CD4-positive, alpha-beta T cell (primary cell): ENCODE results near the gene STARD13. TPM values are rescaled to one million over a fixed set of nuclear protein-coding genes. Genes with fewer than 3 reads are reported as not detected.

Source experiments
- ATAC-seq: fragments of 200-7000 bp; cut with Tn5 transposase; one replicate; pipeline ENCODE4 v1.10.0; 2022; ENCODE audit warnings: mild to moderate bottlenecking; ENCODE audit not compliant: poor library complexity
- CTCF ChIA-PET: fragments of 350-600 bp; sonication (Branson Sonifier 250); formaldehyde crosslinking; loops from one replicate; lab custom pipeline; 2021; ENCODE audit warnings: antibody characterized with exemption, inconsistent platforms; lab: Charles Lee
- POLR2A ChIA-PET: fragments of 350-600 bp; sonication (Branson Sonifier 250); formaldehyde crosslinking; loops from one replicate; lab custom pipeline; 2021; ENCODE audit warnings: antibody characterized with exemption, inconsistent platforms; lab: Charles Lee
- DNase-seq, 14 experiments: peaks; one replicate each; pipeline ENCODE4 v3.0.0-alpha.2; 2013 to 2020; ENCODE audit warnings: mixed read lengths in 2 of 14
- H3K27ac ChIP-seq, 2 donors: one replicate each; pipeline versions ENCODE4 v1.5.1 to v1.7.0; 2013; ENCODE audit warnings: low read length in 2 of 2, low read depth in 1 of 2, mild to moderate bottlenecking in 1 of 2
- H3K27me3 ChIP-seq, 2 experiments: 1 replicate in 1 of 2; 2 replicates in 1 of 2; pipeline versions ENCODE4 v1.6.1 to v1.7.0; 2013; ENCODE audit warnings: low read length in 2 of 2, control low read depth in 1 of 2, mild to moderate bottlenecking in 1 of 2, moderate library complexity in 1 of 2; ENCODE audit not compliant: insufficient read depth in 2 of 2, control insufficient read depth in 1 of 2
- H3K36me3 ChIP-seq: one replicate; pipeline ENCODE4 v1.6.1; 2013; ENCODE audit warnings: low read length, control low read depth; ENCODE audit not compliant: insufficient read depth
- H3K4me1 ChIP-seq: one replicate; pipeline ENCODE4 v1.6.1; 2013; ENCODE audit warnings: low read length, control low read depth; ENCODE audit not compliant: insufficient read depth
- H3K4me3 ChIP-seq: one replicate; pipeline ENCODE4 v1.5.1; 2013; ENCODE audit warnings: mild to moderate bottlenecking, low read length, moderate library complexity
- H3K9me3 ChIP-seq, 2 experiments: 1 replicate in 1 of 2; 2 replicates in 1 of 2; pipeline versions ENCODE4 v1.6.1 to v1.7.0; 2013; ENCODE audit warnings: low read length in 2 of 2, mild to moderate bottlenecking in 2 of 2, control low read depth in 1 of 2, moderate library complexity in 1 of 2; ENCODE audit not compliant: control insufficient read depth in 1 of 2, insufficient read depth in 1 of 2
- H3K27ac Mint-ChIP-seq: one replicate; pipeline ENCODE4 v1.8.0; 2020; ENCODE audit warnings: mixed read lengths
- H3K27me3 Mint-ChIP-seq: one replicate; pipeline ENCODE4 v1.8.0; 2021; ENCODE audit warnings: mixed read lengths
- H3K36me3 Mint-ChIP-seq: one replicate; pipeline ENCODE4 v1.8.0; 2021; ENCODE audit warnings: low read depth, mixed read lengths
- H3K4me1 Mint-ChIP-seq: one replicate; pipeline ENCODE4 v1.8.0; 2021; ENCODE audit warnings: low read depth, mixed read lengths
- H3K4me3 Mint-ChIP-seq: one replicate; pipeline ENCODE4 v1.8.0; 2020; ENCODE audit warnings: mild to moderate bottlenecking, mixed read lengths
- H3K9me3 Mint-ChIP-seq: one replicate; pipeline ENCODE4 v1.8.0; 2020; ENCODE audit warnings: mixed read lengths
- intact Hi-C, 2 experiments: fragments of 100-400 bp; cut with DNase I in 1 of 2; cut with micrococcal nuclease in 1 of 2; formaldehyde crosslinking; loops; one replicate each; pipeline versions ENCODE4 v1.15.1 to v1.9.0; 2023 to 2025; cut with DNase I, micrococcal nuclease
- total RNA-seq, 174 experiments: library from RNA in 2 of 174; stranded (reverse) in 2 of 174; gene quantifications; one replicate each; pipeline ENCODE4 v1.2.3 and lab custom pipeline; 2021 to 2026
- TF ChIP-seq, protein P1 (sequence below): fragments of 200-600 bp; IDR thresholded peaks from one replicate; pipeline ENCODE4 v1.8.0; 2022; ENCODE audit warnings: antibody characterized with exemption, mild to moderate bottlenecking

STARD13 gene
- total RNA-seq, 2 experiments from 2014 or later: not detected

DNA sequence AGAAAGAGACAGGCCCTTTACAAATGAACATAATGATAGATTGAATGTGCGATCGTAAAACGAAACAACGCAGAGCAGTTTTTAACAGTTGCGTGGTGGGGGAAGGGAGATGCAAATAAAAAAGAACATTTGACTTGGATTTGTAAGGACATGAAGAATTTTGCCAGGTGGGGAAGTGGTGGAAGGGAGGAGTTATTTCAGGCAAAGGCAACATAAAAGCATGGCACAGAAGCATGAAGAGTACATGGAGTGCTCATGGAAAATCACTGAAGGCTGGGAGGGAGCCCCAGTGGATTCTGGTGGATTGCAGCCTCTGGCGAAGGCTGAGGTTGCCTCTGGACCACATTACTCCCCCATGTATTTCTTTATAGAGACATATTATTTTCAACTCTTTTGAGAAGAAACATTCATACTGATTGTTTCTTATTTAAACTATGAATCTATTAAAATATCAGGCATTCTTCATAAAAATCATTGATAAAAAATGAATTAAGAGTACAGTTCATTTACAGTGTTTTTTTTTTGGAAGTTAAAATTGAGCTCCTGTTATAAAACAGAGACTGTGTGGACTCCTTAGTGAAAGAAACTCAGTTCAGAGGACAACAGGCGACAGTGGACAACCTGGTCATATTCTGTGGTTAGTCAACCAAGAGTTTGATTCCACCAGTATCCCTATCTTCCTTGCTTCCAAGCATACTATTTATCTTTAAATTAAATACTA is 57.5 kb downstream of the STARD13 start:
- Mint-ChIP-seq H3K9me3 (peaks cover 6% of the 10 kb centered on the region), H3K4me1 (peaks cover 5% of the 10 kb centered on the region), H3K27me3 (no peaks in the 10 kb centered on the region), H3K27ac (no peak overlapping the region), H3K4me3 (no peak overlapping the region), H3K36me3 (no peaks in the 10 kb centered on the region)
- Histone ChIP-seq H3K27ac (no peak overlapping the region), H3K36me3 (no peaks in the 10 kb centered on the region), H3K4me3 (no peak overlapping the region), H3K4me1 (no peaks in the 10 kb centered on the region), H3K27me3 (no peaks in the 10 kb centered on the region), H3K9me3 (peaks cover 0 to 5% of the 10 kb centered on the region in 2 experiments)
- TF ChIP-seq, protein P1, sequence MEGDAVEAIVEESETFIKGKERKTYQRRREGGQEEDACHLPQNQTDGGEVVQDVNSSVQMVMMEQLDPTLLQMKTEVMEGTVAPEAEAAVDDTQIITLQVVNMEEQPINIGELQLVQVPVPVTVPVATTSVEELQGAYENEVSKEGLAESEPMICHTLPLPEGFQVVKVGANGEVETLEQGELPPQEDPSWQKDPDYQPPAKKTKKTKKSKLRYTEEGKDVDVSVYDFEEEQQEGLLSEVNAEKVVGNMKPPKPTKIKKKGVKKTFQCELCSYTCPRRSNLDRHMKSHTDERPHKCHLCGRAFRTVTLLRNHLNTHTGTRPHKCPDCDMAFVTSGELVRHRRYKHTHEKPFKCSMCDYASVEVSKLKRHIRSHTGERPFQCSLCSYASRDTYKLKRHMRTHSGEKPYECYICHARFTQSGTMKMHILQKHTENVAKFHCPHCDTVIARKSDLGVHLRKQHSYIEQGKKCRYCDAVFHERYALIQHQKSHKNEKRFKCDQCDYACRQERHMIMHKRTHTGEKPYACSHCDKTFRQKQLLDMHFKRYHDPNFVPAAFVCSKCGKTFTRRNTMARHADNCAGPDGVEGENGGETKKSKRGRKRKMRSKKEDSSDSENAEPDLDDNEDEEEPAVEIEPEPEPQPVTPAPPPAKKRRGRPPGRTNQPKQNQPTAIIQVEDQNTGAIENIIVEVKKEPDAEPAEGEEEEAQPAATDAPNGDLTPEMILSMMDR: no peak
- DNase-seq (no peak), ATAC-seq (no peak)
- intact Hi-C loops: loop anchor here (1.0 to 10.0 kb wide), 4 partner anchors 314 to 1937 kb away; no protein-coding TSS in a partner anchor
- POLR2A ChIA-PET: interaction anchor here (0.7 to 1.9 kb wide), 2 partner anchors 315 to 496 kb away, joined by 6 to 8 read pairs; no protein-coding TSS in a partner anchor
- CTCF ChIA-PET: interaction anchor here (0.7 to 3.4 kb wide), 4 partner anchors 18 to 496 kb away, joined by 3 to 20 read pairs (median 4); no protein-coding TSS in a partner anchor

DNA sequence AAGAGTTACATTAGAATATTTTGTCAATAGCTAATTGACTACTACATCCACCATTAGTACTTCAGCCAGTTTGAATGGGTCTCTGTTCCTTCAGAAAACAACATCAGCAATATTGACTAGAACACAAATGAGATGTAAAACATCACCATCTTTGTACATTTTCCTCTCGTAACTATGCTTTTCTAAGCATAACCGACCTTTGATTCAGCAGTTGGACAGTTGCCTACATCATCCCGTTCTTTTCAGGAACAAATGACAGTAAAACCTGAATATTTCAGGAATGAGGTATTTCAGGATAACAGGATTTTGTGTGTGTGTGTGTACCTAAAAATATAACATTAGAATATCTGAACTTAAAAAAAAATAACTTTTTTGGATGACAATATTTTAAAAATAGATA is 60.9 kb downstream of the STARD13 start:
- ATAC-seq (no peak), DNase-seq (no peak)
- H3K36me3 ChIP-seq: no peaks in the 10 kb centered on the region
- ChIA-PET POLR2A (no interaction called here), CTCF (interaction anchor here (0.9 kb wide), 1 partner anchor 12 kb away, joined by 3 read pairs; no protein-coding TSS in a partner anchor)
- Mint-ChIP-seq H3K9me3 (no peaks in the 10 kb centered on the region), H3K4me1 (peaks cover 5% of the 10 kb centered on the region), H3K36me3 (no peaks in the 10 kb centered on the region), H3K27ac (no peak overlapping the region), H3K4me3 (no peak overlapping the region), H3K27me3 (no peaks in the 10 kb centered on the region)
- no peak overlapping the region for H3K27ac ChIP-seq
- intact Hi-C loops: loop anchor here (5.0 to 10.0 kb wide), 2 partner anchors 1938 to 1940 kb away; no protein-coding TSS in a partner anchor
- H3K4me1 ChIP-seq: no peaks in the 10 kb centered on the region
- TF ChIP-seq, protein P1: no peak
- H3K4me3 ChIP-seq: no peak overlapping the region
- H3K27me3 ChIP-seq: no peaks in the 10 kb centered on the region
- no peaks in the 10 kb centered on the region for H3K9me3 ChIP-seq

DNA sequence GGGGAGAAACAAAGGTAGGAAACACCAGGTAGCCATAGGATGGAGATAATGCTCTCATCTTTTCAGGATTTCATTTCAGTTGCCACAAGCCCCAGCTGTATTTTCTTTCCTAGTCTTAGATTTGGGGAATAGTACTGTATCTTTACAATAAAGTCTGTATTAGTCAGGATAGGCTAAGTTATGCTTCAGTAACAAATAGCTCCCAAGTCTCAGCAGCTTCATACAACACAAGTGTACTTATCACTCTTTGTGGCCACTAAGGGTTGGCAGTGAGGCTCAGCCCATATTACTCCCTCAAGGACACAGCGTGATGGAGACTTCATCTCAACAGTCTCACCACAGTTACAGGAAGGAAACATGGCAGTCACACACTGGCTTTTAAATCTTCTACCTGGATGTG is 61.4 kb downstream of the STARD13 start:
- no peak overlapping the region for H3K27ac ChIP-seq
- ChIA-PET CTCF (interaction anchor here (0.9 kb wide), 1 partner anchor 12 kb away, joined by 3 read pairs; no protein-coding TSS in a partner anchor), POLR2A (no interaction called here)
- ATAC-seq (no peak), DNase-seq (no peak)
- intact Hi-C loops: loop anchor here in 1 of 2 experiments (10.0 kb wide), 1 partner anchor 1941 kb away; no protein-coding TSS in a partner anchor
- no peaks in the 10 kb centered on the region for H3K4me1 ChIP-seq
- TF ChIP-seq, protein P1: no peak
- H3K4me1 Mint-ChIP-seq: peaks cover 5% of the 10 kb centered on the region
- H3K27ac Mint-ChIP-seq: no peak overlapping the region
- H3K4me3 ChIP-seq: no peak overlapping the region
- H3K4me3 Mint-ChIP-seq: no peak overlapping the region
- H3K27me3 ChIP-seq: no peaks in the 10 kb centered on the region
- H3K9me3 ChIP-seq: no peaks in the 10 kb centered on the region
- no peaks in the 10 kb centered on the region for H3K36me3 Mint-ChIP-seq
- H3K27me3 Mint-ChIP-seq: no peaks in the 10 kb centered on the region
- H3K36me3 ChIP-seq: no peaks in the 10 kb centered on the region
- no peaks in the 10 kb centered on the region for H3K9me3 Mint-ChIP-seq
